ENCODE results near the gene PCDHB3. TPM values are rescaled to one million over a fixed set of nuclear protein-coding genes. Genes with fewer than 3 reads are reported as not detected.
"Not testable (repeated sequence)": the region's sequence is repeated elsewhere in the genome, so short reads cannot be mapped to it uniquely, and the experiment has no call there.

The PCDHB3 gene
- total and polyA plus RNA-seq, 2 experiments from 2014 or later = 0.76 to 4.1 TPM

- no peaks in the 10 kb centered on the region for H3K36me3 ChIP-seq (replicated peaks; ENCODE audit: insufficient read depth, low read depth)
- H2AFZ ChIP-seq = no peak overlapping the region
- DNase-seq (ENCODE audit: low spot score) = no peak
- 94% methylated on average over 2 of the region's 2 CpGs for WGBS (ENCODE audit: low lambda C conversion rate, missing lambda C conversion rate)
- H3K9me3 ChIP-seq (ENCODE audit: low read depth) = peaks cover 45% of the 10 kb centered on the region
- no peak overlapping the region for H3K27ac ChIP-seq
- no peak overlapping the region for H3K4me3 ChIP-seq
- no peaks in the 10 kb centered on the region for H3K9me2 ChIP-seq (replicated peaks; ENCODE audit: insufficient read depth)
- no peak for TF ChIP-seq EZH2phosphoT487 (IDR thresholded peaks at IDR 0.05; ENCODE audit: low read depth, severe bottlenecking, unreplicated experiment)
- no peak for TF ChIP-seq CTCF (IDR thresholded peaks at IDR 0.05; ENCODE audit: poor library complexity)
- no peak for TF ChIP-seq EZH2 (IDR thresholded peaks at IDR 0.05; ENCODE audit: borderline replicate concordance)
- H3K4me2 ChIP-seq = no peak overlapping the region
- no peaks in the 10 kb centered on the region for H4K20me1 ChIP-seq (ENCODE audit: insufficient read depth, poor library complexity, severe bottlenecking)
- no peaks in the 10 kb centered on the region for H3K79me2 ChIP-seq
- no peaks in the 10 kb centered on the region for H3K4me1 ChIP-seq (ENCODE audit: insufficient read depth)
- H3K27me3 ChIP-seq = no peaks in the 10 kb centered on the region
Observed at GRCh38 chr5:141119250-141119649, 19.0 kb downstream of the PCDHB3 start.

GRCh38 chr5:141121563-141121962 is 21.3 kb downstream of the PCDHB3 start, which contains the start of gene PCDHB4:
Gene PCDHB4 (plus strand): TSS chr5:141121818. CDS start chr5:141121999, 181 bp downstream.
- no peak within 1 kb of the TSS for H2AFZ ChIP-seq
- no peaks in the 10 kb centered on the region for H3K27me3 ChIP-seq
- no peak for DNase-seq (ENCODE audit: low spot score)
- H3K4me2 ChIP-seq = no peak within 1 kb of the TSS
- 63% methylated on average over 16 of the region's 16 CpGs for WGBS (ENCODE audit: low lambda C conversion rate, missing lambda C conversion rate)
- peaks cover 28% of the 10 kb centered on the region for H3K9me3 ChIP-seq (ENCODE audit: low read depth)
- H3K36me3 ChIP-seq (replicated peaks; ENCODE audit: insufficient read depth, low read depth) = no peaks in the 10 kb centered on the region
- H3K4me3 ChIP-seq = no peak within 1 kb of the TSS
- no peaks in the 10 kb centered on the region for H3K9me2 ChIP-seq (replicated peaks; ENCODE audit: insufficient read depth)
- H4K20me1 ChIP-seq (ENCODE audit: insufficient read depth, poor library complexity, severe bottlenecking) = no peaks in the 10 kb centered on the region
- TF ChIP-seq CTCF (IDR thresholded peaks at IDR 0.05; ENCODE audit: poor library complexity) (no peak), EZH2phosphoT487 (IDR thresholded peaks at IDR 0.05; ENCODE audit: low read depth, severe bottlenecking, unreplicated experiment) (no peak), EZH2 (IDR thresholded peaks at IDR 0.05; ENCODE audit: borderline replicate concordance) (no peak)
- H3K27ac ChIP-seq = no peak within 1 kb of the TSS
- H3K4me1 ChIP-seq (ENCODE audit: insufficient read depth) = no peaks in the 10 kb centered on the region
- no peaks in the 10 kb centered on the region for H3K79me2 ChIP-seq

GRCh38 chr5:141121985-141122384 is 21.7 kb downstream of the PCDHB3 start:
- Histone ChIP-seq H3K9me2 (replicated peaks; ENCODE audit: insufficient read depth) (no peaks in the 10 kb centered on the region), H3K27me3 (no peaks in the 10 kb centered on the region), H3K9me3 (ENCODE audit: low read depth) (peaks cover 24% of the 10 kb centered on the region), H3K36me3 (replicated peaks; ENCODE audit: insufficient read depth, low read depth) (no peaks in the 10 kb centered on the region), H3K79me2 (no peaks in the 10 kb centered on the region), H3K27ac (no peak overlapping the region), H3K4me1 (ENCODE audit: insufficient read depth) (no peaks in the 10 kb centered on the region), H3K4me3 (no peak overlapping the region), H3K4me2 (no peak overlapping the region), H4K20me1 (ENCODE audit: insufficient read depth, poor library complexity, severe bottlenecking) (no peaks in the 10 kb centered on the region), H2AFZ (no peak overlapping the region)
- no peak for DNase-seq (ENCODE audit: low spot score)
- WGBS (ENCODE audit: low lambda C conversion rate, missing lambda C conversion rate) = 93% methylated on average over 12 of the region's 12 CpGs
- TF ChIP-seq CTCF (IDR thresholded peaks at IDR 0.05; ENCODE audit: poor library complexity) (no peak), EZH2phosphoT487 (IDR thresholded peaks at IDR 0.05; ENCODE audit: low read depth, severe bottlenecking, unreplicated experiment) (no peak), EZH2 (IDR thresholded peaks at IDR 0.05; ENCODE audit: borderline replicate concordance) (no peak)

GRCh38 chr5:141123396-141124135 is 23.3 kb downstream of the PCDHB3 start:
- H4K20me1 ChIP-seq (ENCODE audit: insufficient read depth, poor library complexity, severe bottlenecking); H3K4me1 ChIP-seq (ENCODE audit: insufficient read depth); H3K36me3 ChIP-seq (replicated peaks; ENCODE audit: insufficient read depth, low read depth); DNase-seq (ENCODE audit: low spot score); H3K4me3 ChIP-seq; H2AFZ ChIP-seq; H3K4me2 ChIP-seq; H3K79me2 ChIP-seq; H3K9me2 ChIP-seq (replicated peaks; ENCODE audit: insufficient read depth); H3K27me3 ChIP-seq; H3K27ac ChIP-seq: not testable (repeated sequence)
- H3K9me3 ChIP-seq (ENCODE audit: low read depth) = peaks cover 18% of the 10 kb centered on the region
- 99% methylated on average over 41 of the region's 73 CpGs for WGBS (ENCODE audit: low lambda C conversion rate, missing lambda C conversion rate)

Data from hepatocyte (in vitro differentiated cells).